Activated CD8-positive, alpha-beta T cell treated with anti-CD3 and anti-CD28 coated beads for 36 hours (primary cell): ENCODE data around the gene SYT1. TPM values are rescaled to one million over a fixed set of nuclear protein-coding genes. Genes with fewer than 3 reads are reported as not detected.

Experiments
- ATAC-seq: fragments of 200-7000 bp; cut with Tn5 transposase; one replicate; pipeline ENCODE4 v1.10.0; 2021; ENCODE audit warnings: mild to moderate bottlenecking, moderate library complexity
- CTCF ChIA-PET: fragments of 350-600 bp; sonication (Branson Sonifier 250); formaldehyde crosslinking; loops from one replicate; lab custom pipeline; 2021; ENCODE audit warnings: antibody characterized with exemption; lab: Charles Lee
- POLR2A ChIA-PET: fragments of 350-600 bp; sonication (Branson Sonifier 250); formaldehyde crosslinking; loops from one replicate; lab custom pipeline; 2021; ENCODE audit warnings: antibody characterized with exemption; lab: Charles Lee
- DNase-seq: peaks from one replicate; pipeline ENCODE4 v3.0.0-alpha.2; 2020
- H3K27ac Mint-ChIP-seq: one replicate; pipeline ENCODE4 v1.8.0; 2021; ENCODE audit warnings: mild to moderate bottlenecking, mixed read lengths
- H3K27me3 Mint-ChIP-seq: one replicate; pipeline ENCODE4 v1.8.0; 2021; ENCODE audit warnings: mixed read lengths
- H3K36me3 Mint-ChIP-seq: one replicate; pipeline ENCODE4 v1.8.0; 2021; ENCODE audit warnings: low read depth, mixed read lengths
- H3K4me1 Mint-ChIP-seq: one replicate; pipeline ENCODE4 v1.8.0; 2021; ENCODE audit warnings: low read depth, mixed read lengths
- H3K4me3 Mint-ChIP-seq: one replicate; pipeline ENCODE4 v1.8.0; 2021; ENCODE audit warnings: mild to moderate bottlenecking, moderate library complexity, mixed read lengths
- H3K9me3 Mint-ChIP-seq: one replicate; pipeline ENCODE4 v1.8.0; 2021; ENCODE audit warnings: mixed read lengths
- CTCF ChIP-seq: fragments of 200-600 bp; IDR thresholded peaks from one replicate; pipeline ENCODE4 v1.8.0; 2022; ENCODE audit warnings: antibody characterized with exemption, mild to moderate bottlenecking
- intact Hi-C: fragments of 100-400 bp; cut with micrococcal nuclease; formaldehyde crosslinking; loops from one replicate; pipeline ENCODE4 v1.10.0; 2022
- total RNA-seq, 2 experiments: library from RNA; stranded (reverse); gene quantifications; one replicate each; pipeline ENCODE4 v1.2.3, GENCODE V29; 2021

The SYT1 gene
- total RNA-seq, 2 experiments from 2014 or later = not detected

- POLR2A ChIA-PET = no interaction called here
- TF ChIP-seq CTCF = no peak
- no peaks in the 10 kb centered on the region for H3K4me1 Mint-ChIP-seq
- H3K27me3 Mint-ChIP-seq = no peaks in the 10 kb centered on the region
- H3K9me3 Mint-ChIP-seq = peaks cover 6% of the 10 kb centered on the region
- H3K27ac Mint-ChIP-seq = no peak overlapping the region
- no peak overlapping the region for H3K4me3 Mint-ChIP-seq
- intact Hi-C loops = no loop called here
- no peak for DNase-seq
- CTCF ChIA-PET = no interaction called here
- no peaks in the 10 kb centered on the region for H3K36me3 Mint-ChIP-seq
- ATAC-seq = no peak
Observed at GRCh38 chr12:78964521-78964920, 99.9 kb downstream of the SYT1 start.

- H3K27ac Mint-ChIP-seq = no peak overlapping the region
- no peaks in the 10 kb centered on the region for H3K27me3 Mint-ChIP-seq
- no peaks in the 10 kb centered on the region for H3K36me3 Mint-ChIP-seq
- intact Hi-C loops = no loop called here
- H3K4me1 Mint-ChIP-seq = no peaks in the 10 kb centered on the region
- CTCF ChIA-PET = no interaction called here
- ATAC-seq (no peak), DNase-seq (no peak)
- TF ChIP-seq CTCF = no peak
- peaks cover 6% of the 10 kb centered on the region for H3K9me3 Mint-ChIP-seq
- POLR2A ChIA-PET = no interaction called here
- H3K4me3 Mint-ChIP-seq = no peak overlapping the region
Observed at GRCh38 chr12:78966062-78966461, 101.5 kb downstream of the SYT1 start.

GRCh38 chr12:78966926-78967325, 102.4 kb downstream of the SYT1 start:
- Mint-ChIP-seq H3K27ac (no peak overlapping the region), H3K4me1 (no peaks in the 10 kb centered on the region), H3K27me3 (no peaks in the 10 kb centered on the region), H3K36me3 (no peaks in the 10 kb centered on the region), H3K9me3 (peaks cover 5% of the 10 kb centered on the region), H3K4me3 (no peak overlapping the region)
- intact Hi-C loops = no loop called here
- TF ChIP-seq CTCF = no peak
- ATAC-seq (no peak), DNase-seq (no peak)
- ChIA-PET POLR2A (no interaction called here), CTCF (no interaction called here)

GRCh38 chr12:78968226-78968625, 103.7 kb downstream of the SYT1 start:
- CTCF ChIA-PET = no interaction called here
- DNase-seq (no peak), ATAC-seq (no peak)
- Mint-ChIP-seq H3K4me1 (no peaks in the 10 kb centered on the region), H3K4me3 (no peak overlapping the region), H3K9me3 (peaks cover 6% of the 10 kb centered on the region), H3K27me3 (no peaks in the 10 kb centered on the region), H3K36me3 (no peaks in the 10 kb centered on the region), H3K27ac (no peak overlapping the region)
- no peak for TF ChIP-seq CTCF
- POLR2A ChIA-PET = no interaction called here
- intact Hi-C loops = no loop called here

GRCh38 chr12:78970041-78970440, 105.5 kb downstream of the SYT1 start:
- TF ChIP-seq CTCF = no peak
- ChIA-PET CTCF (no interaction called here), POLR2A (no interaction called here)
- intact Hi-C loops = no loop called here
- ATAC-seq (no peak), DNase-seq (no peak)
- Mint-ChIP-seq H3K27ac (no peak overlapping the region), H3K27me3 (no peaks in the 10 kb centered on the region), H3K36me3 (no peaks in the 10 kb centered on the region), H3K4me1 (no peaks in the 10 kb centered on the region), H3K4me3 (no peak overlapping the region), H3K9me3 (peaks cover 10% of the 10 kb centered on the region)
